ENCODE data around the gene LINC01488. TPM values are rescaled to one million over a fixed set of nuclear protein-coding genes. Genes with fewer than 3 reads are reported as not detected.

The LINC01488 gene
- total and polyA plus RNA-seq, 9 of the 15 experiments (the other 6 are each of a cell fraction or from before 2014, with no cell fraction given) = not detected

GRCh38 chr11:69459848-69460539 lies 21.5 kb upstream of the LINC01488 start (continued):
- no peak for TF ChIP-seq ZKSCAN1 (IDR thresholded peaks at IDR 0.05; ENCODE audit: low read depth, low read length)
- no peak for TF ChIP-seq EWSR1 (IDR thresholded peaks at IDR 0.05; ENCODE audit: borderline replicate concordance, low read depth, partially characterized antibody)
- no peak for TF ChIP-seq GTF2B (IDR thresholded peaks at IDR 0.05; ENCODE audit: extremely low read depth, insufficient read length)
- TF ChIP-seq ERF (CRISPR knock-in tag; IDR thresholded peaks at IDR 0.05) = no peak

- in situ Hi-C loops (cut with MboI) (no loop called here), intact Hi-C loops (cut with micrococcal nuclease) (no loop called here)
- H3K36me3 ChIP-seq (ENCODE audit: control insufficient read depth, insufficient read depth, low read length) = no peaks in the 10 kb centered on the region
- ATAC-seq (no peak), DNase-seq (ENCODE audit: extremely low read depth in 1 of 4, low spot score in 3 of 4) (no peak), FAIRE-seq (no peak)
- no peak overlapping the region for H3K4me2 ChIP-seq (ENCODE audit: insufficient read depth, low read length)
- H4K20me1 ChIP-seq (replicated peaks; ENCODE audit: control insufficient read depth, insufficient read depth, low read length) = no peaks in the 10 kb centered on the region
- no peaks in the 10 kb centered on the region for H3K9me1 ChIP-seq (ENCODE audit: control insufficient read depth, insufficient read depth, low read length)
- WGBS (ENCODE audit: insufficient coverage, low coverage, missing lambda C conversion rate) = 6% methylated on average over 1 of the region's 1 CpG
- H3K27me3 ChIP-seq (ENCODE audit: control insufficient read depth in 2 of 2, insufficient read depth in 2 of 2, low read length in 2 of 2) = peaks cover 2 to 38% of the 10 kb centered on the region in 2 experiments
- no peak overlapping the region for H3K27ac ChIP-seq (ENCODE audit: extremely low read depth, low read depth, low read length)
- ChIA-PET POLR2A (interaction anchor here (0.6 to 1.1 kb wide), 2 partner anchors 13 to 109 kb away, joined by 3 to 5 read pairs; no protein-coding TSS in a partner anchor), CTCF (ENCODE audit: low intra/inter-chr PET ratio) (no interaction called here)
- H2AFZ ChIP-seq (ENCODE audit: low read depth, low read length) = no peak overlapping the region
- H3K79me2 ChIP-seq (ENCODE audit: control insufficient read depth, insufficient read depth, low read length) = no peaks in the 10 kb centered on the region
- no TSS peak for BruUV-seq (replicated peaks)
- no peak overlapping the region for H3K4me3 ChIP-seq
- H3K9ac ChIP-seq (ENCODE audit: insufficient read depth in 1 of 2, low read depth in 2 of 2, low read length in 2 of 2) = no peak overlapping the region
- peaks cover 10 to 18% of the 10 kb centered on the region in 2 experiments; a peak in 4 of 5 replicates for H3K4me1 ChIP-seq (replicated peaks in 1 of 2; ENCODE audit: control insufficient read depth in 2 of 2, insufficient read depth in 2 of 2, low read length in 2 of 2)
- peaks cover 2% of the 10 kb centered on the region; the same call in 1 of the 2 replicates for H3K9me3 ChIP-seq (replicated peaks; ENCODE audit: control insufficient read depth, insufficient read depth, low read depth, low read length)
- TF ChIP-seq HSF4 (CRISPR knock-in tag; IDR thresholded peaks at IDR 0.05; ENCODE audit: borderline replicate concordance) (no peak), SRSF1 (IDR thresholded peaks at IDR 0.05; ENCODE audit: low read depth, low read length) (no peak), ZNF639 (CRISPR knock-in tag; conservative IDR thresholded peaks at IDR 0.05 in 1 of 2, IDR thresholded peaks at IDR 0.05 in 1 of 2) (no peak), HOXB6 (CRISPR knock-in tag; IDR thresholded peaks at IDR 0.05; ENCODE audit: borderline replicate concordance) (no peak), ZKSCAN1 (IDR thresholded peaks at IDR 0.05; ENCODE audit: low read depth, low read length) (no peak), GTF3C2 (IDR thresholded peaks at IDR 0.05; ENCODE audit: borderline replicate concordance, extremely low read depth, insufficient read length) (no peak), POLR3G (IDR thresholded peaks at IDR 0.05; ENCODE audit: extremely low read depth, insufficient read length, insufficient replicate concordance) (no peak), ZNF696 (CRISPR knock-in tag; conservative IDR thresholded peaks at IDR 0.05) (no peak)
Observed at GRCh38 chr11:69460540-69461257, 20.8 kb upstream of the LINC01488 start.

Measured in K562 (cell line).